WTC11 (cell line): ENCODE measurements around the gene CREBRF. TPM values are rescaled to one million over a fixed set of nuclear protein-coding genes. Genes with fewer than 3 reads are reported as not detected.

Experiments used
- ATAC-seq: fragments of 200-7000 bp; cut with Tn5 transposase; 2 replicates; pipeline ENCODE4 v1.10.0; 2021; ENCODE audit warnings: mild to moderate bottlenecking, moderate library complexity
- CTCF ChIA-PET: fragments of 300-600 bp; sonication (Branson Sonifier 250); formaldehyde crosslinking; loops from one replicate; lab custom pipeline; 2021; ENCODE audit warnings: antibody characterized with exemption; lab: Charles Lee
- POLR2A ChIA-PET: fragments of 350-600 bp; sonication (Branson Sonifier 250); formaldehyde crosslinking; loops from one replicate; lab custom pipeline; 2021; ENCODE audit warnings: antibody characterized with exemption; lab: Charles Lee
- DNase-seq: peaks from one replicate; pipeline ENCODE4 v3.0.0; 2021; ENCODE audit warnings: low spot score
- H3K27ac Mint-ChIP-seq: 2 replicates; pipeline ENCODE4 v1.8.0; 2021; ENCODE audit warnings: mixed read lengths
- H3K27me3 Mint-ChIP-seq: 2 replicates; pipeline ENCODE4 v1.8.0; 2021; ENCODE audit warnings: low read depth, mild to moderate bottlenecking, moderate library complexity, mixed read lengths
- H3K36me3 Mint-ChIP-seq: 2 replicates; pipeline ENCODE4 v1.8.0; 2021; ENCODE audit warnings: mixed read lengths
- H3K4me1 Mint-ChIP-seq: 2 replicates; pipeline ENCODE4 v1.8.0; 2022; ENCODE audit warnings: mixed read lengths
- H3K4me3 Mint-ChIP-seq: 2 replicates; pipeline ENCODE4 v1.8.0; 2021; ENCODE audit warnings: mild to moderate bottlenecking, moderate library complexity, mixed read lengths
- H3K9me3 Mint-ChIP-seq: 2 replicates; pipeline ENCODE4 v1.8.0; 2021; ENCODE audit warnings: mixed read lengths
- ATF1 ChIP-seq: sonication (generic); formaldehyde crosslinking; IDR thresholded peaks from 2 replicates; pipeline ENCODE4 v1.8.1; 2023; ENCODE audit warnings: mild to moderate bottlenecking, moderate library complexity, missing genetic modification reagents
- CBFB ChIP-seq: sonication (generic); formaldehyde crosslinking; IDR thresholded peaks from 2 replicates; pipeline ENCODE4 v1.8.1; 2022; ENCODE audit warnings: mild to moderate bottlenecking, low read depth, missing genetic modification reagents
- E2F4 ChIP-seq: sonication (generic); formaldehyde crosslinking; IDR thresholded peaks from 2 replicates; pipeline ENCODE4 v1.8.1; 2022; ENCODE audit warnings: low read depth, mild to moderate bottlenecking, moderate library complexity, missing genetic modification reagents, borderline replicate concordance
- FOXJ3 ChIP-seq: sonication (generic); formaldehyde crosslinking; IDR thresholded peaks from 2 replicates; pipeline ENCODE4 v1.9.0; 2021; ENCODE audit warnings: missing genetic modification reagents, mild to moderate bottlenecking, borderline replicate concordance
- FOXP4 ChIP-seq: sonication (generic); formaldehyde crosslinking; IDR thresholded peaks from 2 replicates; pipeline ENCODE4 v1.8.0; 2022; ENCODE audit warnings: mild to moderate bottlenecking, missing genetic modification reagents
- GABPB1 ChIP-seq: sonication (generic); formaldehyde crosslinking; IDR thresholded peaks from 2 replicates; pipeline ENCODE4 v1.8.1; 2023; ENCODE audit warnings: mild to moderate bottlenecking, missing genetic modification reagents
- IRF2 ChIP-seq: sonication (generic); formaldehyde crosslinking; IDR thresholded peaks from 2 replicates; pipeline ENCODE4 v1.8.0; 2022; ENCODE audit warnings: low read depth, missing genetic modification reagents, borderline replicate concordance
- JAZF1 ChIP-seq: fragments of 250-450 bp; sonication (Bioruptor Pico); IDR thresholded peaks from 2 replicates; pipeline ENCODE4 v1.9.0; 2021; ENCODE audit warnings: moderate library complexity, mild to moderate bottlenecking, inconsistent platforms
- KAT7 ChIP-seq: sonication (generic); formaldehyde crosslinking; IDR thresholded peaks from 2 replicates; pipeline ENCODE4 v1.8.1; 2023; ENCODE audit warnings: missing genetic modification reagents, mild to moderate bottlenecking, borderline replicate concordance
- NFE2L1 ChIP-seq: sonication (generic); formaldehyde crosslinking; IDR thresholded peaks from 2 replicates; pipeline ENCODE4 v1.8.1; 2023; ENCODE audit warnings: missing genetic modification reagents
- NFYB ChIP-seq: sonication (generic); formaldehyde crosslinking; conservative IDR thresholded peaks from 2 replicates; pipeline ENCODE4 v1.8.0; 2022; ENCODE audit warnings: low read depth, missing genetic modification reagents
- OVOL2 ChIP-seq: fragments of 250-450 bp; sonication (Bioruptor Pico); IDR thresholded peaks from 2 replicates; pipeline ENCODE4 v1.9.0; 2021; ENCODE audit warnings: mild to moderate bottlenecking, borderline replicate concordance
- PRDM15 ChIP-seq: sonication (generic); formaldehyde crosslinking; IDR thresholded peaks from 2 replicates; pipeline ENCODE4 v1.8.0; 2022; ENCODE audit warnings: missing genetic modification reagents
- TCF7 ChIP-seq: sonication (generic); formaldehyde crosslinking; IDR thresholded peaks from 2 replicates; pipeline ENCODE4 v1.8.0; 2022; ENCODE audit warnings: mild to moderate bottlenecking, low read depth, missing genetic modification reagents, moderate library complexity
- TEAD1 ChIP-seq: sonication (generic); formaldehyde crosslinking; IDR thresholded peaks from 2 replicates; pipeline ENCODE4 v1.8.0; 2022; ENCODE audit warnings: mild to moderate bottlenecking, missing genetic modification reagents
- USF1 ChIP-seq: sonication (generic); formaldehyde crosslinking; IDR thresholded peaks from 2 replicates; pipeline ENCODE4 v1.8.0; 2022; ENCODE audit warnings: mild to moderate bottlenecking, missing genetic modification reagents
- ZNF317 ChIP-seq: sonication (generic); formaldehyde crosslinking; IDR thresholded peaks from 2 replicates; pipeline ENCODE4 v1.8.1; 2023; ENCODE audit warnings: low read depth, mild to moderate bottlenecking, moderate library complexity, missing genetic modification reagents, borderline replicate concordance
- ZNF423 ChIP-seq: fragments of 250-450 bp; sonication (Bioruptor Pico); IDR thresholded peaks from 2 replicates; pipeline ENCODE4 v2.1.2; 2022; ENCODE audit warnings: mild to moderate bottlenecking, moderate library complexity
- ZNF532 ChIP-seq: fragments of 250-450 bp; sonication (Bioruptor Pico); IDR thresholded peaks from 2 replicates; pipeline ENCODE4 v1.9.0; 2021; ENCODE audit warnings: mild to moderate bottlenecking, borderline replicate concordance
- total RNA-seq: library from RNA; stranded (reverse); gene quantifications from 3 replicates; pipeline ENCODE4 v1.2.3, GENCODE V29; 2021

The CREBRF gene
- total RNA-seq, 1 experiment from 2014 or later, result 5.7 TPM

- H3K27ac Mint-ChIP-seq, result no peak overlapping the region
- H3K36me3 Mint-ChIP-seq, result no peaks in the 10 kb centered on the region
- no peak overlapping the region for H3K4me3 Mint-ChIP-seq
- ATAC-seq, result no peak
- peaks cover 8% of the 10 kb centered on the region for H3K4me1 Mint-ChIP-seq
- no peak for DNase-seq
- peaks cover 8% of the 10 kb centered on the region for H3K9me3 Mint-ChIP-seq
- TF ChIP-seq PRDM15 (CRISPR knock-in tag) (no peak), NFYB (no peak), E2F4 (CRISPR knock-in tag) (no peak)
- POLR2A ChIA-PET, result no interaction called here
- CTCF ChIA-PET, result no interaction called here
- peaks cover 10% of the 10 kb centered on the region; the same call in 1 of the 2 replicates for H3K27me3 Mint-ChIP-seq
Observed at GRCh38 chr5:173178369-173178910, 122.3 kb downstream of the CREBRF start.

- H3K9me3 Mint-ChIP-seq, result peaks cover 8% of the 10 kb centered on the region
- ATAC-seq (no peak), DNase-seq (no peak)
- H3K4me3 Mint-ChIP-seq, result no peak overlapping the region
- peaks cover 7% of the 10 kb centered on the region for H3K4me1 Mint-ChIP-seq
- peaks cover 10% of the 10 kb centered on the region; the same call in 1 of the 2 replicates for H3K27me3 Mint-ChIP-seq
- H3K27ac Mint-ChIP-seq, result no peak overlapping the region
- H3K36me3 Mint-ChIP-seq, result no peaks in the 10 kb centered on the region
- ChIA-PET CTCF (interaction anchor here (1.3 kb wide), 1 partner anchor 35 kb away, joined by 3 read pairs; no protein-coding TSS in a partner anchor), POLR2A (interaction anchor here (0.5 kb wide), 1 partner anchor 861 kb away, joined by 7 read pairs; no protein-coding TSS in a partner anchor)
- TF ChIP-seq KAT7 (CRISPR knock-in tag) (no peak), GABPB1 (no peak), OVOL2 (CRISPR knock-in tag) (no peak), ATF1 (CRISPR knock-in tag) (no peak), ZNF423 (CRISPR knock-in tag) (no peak), ZNF532 (CRISPR knock-in tag) (no peak), PRDM15 (CRISPR knock-in tag) (no peak), ZNF317 (CRISPR knock-in tag) (no peak), IRF2 (CRISPR knock-in tag) (no peak), FOXP4 (CRISPR knock-in tag) (no peak), JAZF1 (CRISPR knock-in tag) (no peak), FOXJ3 (CRISPR knock-in tag) (no peak), USF1 (CRISPR knock-in tag) (no peak), CBFB (CRISPR knock-in tag) (no peak), NFE2L1 (CRISPR knock-in tag) (no peak), TEAD1 (CRISPR knock-in tag) (no peak), TCF7 (CRISPR knock-in tag) (no peak)
Observed at GRCh38 chr5:173180331-173180730, 124.2 kb downstream of the CREBRF start.
